Kidney tubule cell (primary cell): ENCODE results near the gene KCNJ4.

Source experiments
- DNase-seq: peaks from one replicate; pipeline ENCODE4 v3.0.0-alpha.2; 2018; ENCODE audit warnings: low spot score

KCNJ4 gene

GRCh38 chr22:38453066-38453672 lies 1.8 kb downstream of the KCNJ4 start:
- DNase-seq, result no peak

DNA sequence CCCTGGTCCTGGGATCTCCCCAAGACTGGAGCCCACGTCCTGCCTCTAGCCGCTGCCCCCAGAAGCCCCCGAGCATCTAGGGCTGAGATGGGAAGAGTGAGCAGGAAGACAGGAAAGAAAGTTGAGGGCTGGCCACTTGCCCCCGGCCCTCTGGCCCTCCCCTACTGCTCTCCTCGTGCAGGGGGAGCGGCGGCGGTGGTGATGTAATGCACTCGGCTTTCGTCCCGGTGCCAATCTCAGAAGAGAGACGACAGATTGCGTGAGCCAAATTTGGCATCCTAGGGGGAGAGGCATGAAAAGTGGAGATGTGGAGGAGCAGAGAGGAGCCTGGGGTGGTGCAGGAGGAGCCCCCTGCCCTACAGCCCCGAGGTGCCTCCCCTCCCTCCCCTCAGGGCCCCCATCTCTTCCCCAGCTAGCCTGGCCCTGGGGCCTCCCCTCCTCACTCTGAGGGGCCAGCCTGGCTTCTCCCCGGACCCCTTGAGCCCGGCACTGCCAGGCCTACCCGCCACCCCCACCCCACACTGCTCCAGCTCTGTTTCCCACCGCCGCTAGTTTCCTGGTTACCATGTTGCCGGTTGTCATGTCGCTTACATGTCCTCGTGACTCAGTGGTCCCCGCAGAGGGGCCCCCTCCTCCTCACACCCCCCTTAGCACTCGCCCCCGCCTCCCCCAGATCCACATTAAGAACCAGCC lies 2.5 kb downstream of the KCNJ4 start:
- DNase-seq, result no peak

- DNase-seq, result no peak
These were observed 3.1 kb downstream of the KCNJ4 start for GRCh38 chr22:38451864-38452263.

- no peak for DNase-seq
These were observed 3.6 kb downstream of the KCNJ4 start for GRCh38 chr22:38451404-38451803.

DNA sequence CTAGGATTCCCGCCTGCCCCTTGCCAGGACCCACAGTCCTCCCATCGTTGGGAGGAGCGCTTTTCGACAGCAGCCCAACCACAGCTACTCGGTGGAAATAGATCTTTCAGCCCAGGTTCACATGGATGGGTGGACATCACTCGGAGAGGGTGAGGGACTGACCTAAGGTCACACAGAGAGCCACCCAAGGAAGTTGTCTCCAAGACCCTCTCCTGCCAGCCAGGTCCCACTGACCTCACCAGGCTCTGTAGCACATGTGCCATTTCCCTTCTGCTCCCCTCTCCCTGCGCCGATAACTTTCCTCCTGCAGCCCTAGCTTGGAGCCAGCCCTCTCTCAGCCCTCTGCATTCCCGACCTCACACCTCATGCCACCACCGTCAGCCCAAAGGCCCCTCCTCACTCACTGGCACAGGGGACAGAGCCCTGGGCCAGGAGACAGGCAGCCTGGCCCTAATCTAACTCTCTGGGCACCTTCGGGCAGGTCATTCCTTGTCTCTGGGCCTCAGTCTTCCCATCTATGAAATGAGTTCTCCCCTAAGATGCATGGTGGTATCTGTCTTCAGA lies 4.7 kb downstream of the KCNJ4 start:
- DNase-seq, result no peak

DNA sequence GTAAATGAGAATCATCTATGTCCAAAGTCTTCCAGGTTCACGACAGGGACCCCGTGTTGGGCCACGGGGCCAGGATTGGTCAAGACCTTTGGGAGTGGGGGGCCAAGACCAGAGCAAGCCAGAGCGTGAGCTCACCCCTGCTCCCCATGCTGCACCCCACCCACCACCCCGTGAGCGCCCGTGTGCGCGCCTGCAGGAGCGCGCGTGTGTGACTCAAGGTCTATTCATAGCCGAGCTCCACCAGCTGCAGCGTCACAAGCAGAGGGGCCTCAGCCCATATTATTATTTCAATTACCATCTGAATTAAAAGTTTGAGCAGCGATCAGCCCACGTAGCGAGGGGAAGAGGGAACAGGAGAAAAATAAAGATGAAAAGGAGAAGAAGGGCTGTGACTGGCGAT lies 5.2 kb downstream of the KCNJ4 start:
- DNase-seq, result no peak

DNA sequence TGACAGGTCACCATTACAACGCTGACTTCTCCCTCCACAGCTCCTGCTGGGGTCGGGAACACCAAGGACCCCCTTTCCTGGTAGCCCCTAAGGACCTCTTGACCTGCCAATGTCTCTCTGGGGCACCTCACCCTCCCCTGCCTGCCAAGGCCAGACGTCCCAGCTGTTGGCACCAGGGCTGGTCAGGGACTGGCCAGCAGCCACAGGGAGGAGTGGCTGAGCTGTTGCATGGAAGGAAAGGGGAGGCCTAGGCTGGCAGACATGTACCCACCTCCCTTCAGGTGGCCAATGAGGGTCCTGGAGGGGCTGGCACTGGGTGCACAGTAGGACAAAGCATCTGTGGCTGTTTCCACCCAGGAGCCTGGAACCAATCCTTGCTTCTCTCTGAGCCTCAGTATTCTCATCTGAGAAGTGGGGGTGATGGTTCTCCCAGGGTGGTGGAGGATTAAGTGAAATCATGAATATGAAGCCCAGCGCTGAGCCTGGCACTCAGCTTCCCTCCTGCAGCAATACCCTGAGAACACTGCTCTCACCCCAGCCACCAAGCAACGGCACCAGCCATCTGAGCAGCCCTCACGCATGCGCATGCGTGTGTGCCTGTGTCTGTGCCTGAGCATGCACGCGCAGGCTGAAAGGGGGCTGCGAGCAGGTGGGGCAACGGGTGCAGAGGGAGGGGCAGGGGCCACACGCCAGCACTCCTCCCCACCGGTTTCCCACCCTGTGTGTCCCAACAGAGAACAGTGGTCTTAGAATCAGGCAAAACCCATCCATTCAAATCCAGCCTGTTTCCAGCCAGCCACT lies 5.9 kb downstream of the KCNJ4 start:
- no peak for DNase-seq

- DNase-seq, result no peak
These were observed 8.9 kb downstream of the KCNJ4 start for GRCh38 chr22:38446018-38446601.

DNA sequence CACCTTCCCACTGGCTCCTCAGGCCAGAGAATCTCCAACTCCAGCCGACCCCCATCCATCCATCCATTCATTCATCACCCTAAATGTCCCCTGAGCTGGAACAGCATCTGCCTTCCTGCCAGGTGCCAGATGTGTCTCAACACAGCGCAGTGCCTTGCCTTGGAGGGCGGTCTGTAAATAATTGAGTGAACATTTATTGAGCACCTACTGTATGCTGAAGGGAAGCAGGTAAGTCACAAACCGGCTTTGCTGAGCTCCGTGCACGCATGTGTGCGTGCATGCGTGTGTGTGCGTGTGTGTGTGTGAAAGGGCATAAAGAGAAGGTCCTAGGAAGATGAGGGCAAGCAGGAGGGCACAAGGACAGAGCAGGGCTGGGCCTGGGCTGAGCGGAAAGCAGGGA lies 10.2 kb downstream of the KCNJ4 start:
- no peak for DNase-seq

DNA sequence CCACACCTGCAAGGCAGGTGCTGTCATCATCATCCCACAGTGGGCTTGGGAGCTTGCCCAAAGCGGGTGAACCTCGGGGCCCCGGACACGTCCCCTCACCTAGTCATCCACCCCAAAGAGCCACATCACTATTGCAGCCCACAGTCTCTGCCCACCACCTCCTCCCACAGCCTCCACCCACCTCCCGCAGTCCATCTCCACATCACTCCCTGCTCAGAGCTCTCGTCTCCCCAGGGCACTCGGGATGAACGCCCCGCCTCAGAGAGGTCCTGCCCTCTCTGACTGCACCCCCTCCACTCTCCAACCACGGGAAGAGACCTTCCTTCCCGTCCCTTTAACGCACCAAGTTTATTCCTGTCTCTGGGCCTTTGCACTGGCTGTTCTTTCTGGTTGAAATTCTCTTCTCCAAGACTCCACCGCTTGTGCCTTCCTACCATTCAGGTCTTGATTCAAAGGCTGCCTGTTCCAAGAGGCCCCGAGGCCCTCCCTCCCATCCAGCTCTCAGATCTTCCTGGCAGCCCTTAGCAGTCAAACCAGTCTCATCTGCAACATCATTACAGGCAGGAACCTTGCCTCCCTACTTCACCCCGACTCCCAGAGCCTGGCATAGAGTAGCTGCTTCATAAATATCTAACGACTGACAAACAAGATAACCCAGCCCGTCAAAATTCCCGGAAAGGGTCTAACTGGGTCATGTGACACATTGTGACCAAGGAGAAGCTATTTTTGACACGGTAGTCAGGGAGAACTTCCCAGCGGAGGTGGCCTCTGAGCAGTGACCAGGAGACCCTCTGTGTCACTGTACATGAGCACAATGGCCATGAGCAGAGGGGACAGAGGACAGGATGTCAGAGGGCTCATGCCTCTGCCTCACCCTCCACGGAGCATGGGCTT lies 11.1 kb downstream of the KCNJ4 start:
- DNase-seq, result no peak

- DNase-seq, result peak; percentile 85
These were observed 11.9 kb downstream of the KCNJ4 start for GRCh38 chr22:38442967-38443627.

GRCh38 chr22:38441620-38442287 lies 13.2 kb downstream of the KCNJ4 start:
- DNase-seq, result no peak

- DNase-seq, result no peak
These were observed 14.2 kb downstream of the KCNJ4 start for GRCh38 chr22:38440747-38441350.

GRCh38 chr22:38437416-38437815 lies 17.6 kb downstream of the KCNJ4 start:
- no peak for DNase-seq

GRCh38 chr22:38436629-38437395 lies 18.2 kb downstream of the KCNJ4 start:
- no peak for DNase-seq

DNA sequence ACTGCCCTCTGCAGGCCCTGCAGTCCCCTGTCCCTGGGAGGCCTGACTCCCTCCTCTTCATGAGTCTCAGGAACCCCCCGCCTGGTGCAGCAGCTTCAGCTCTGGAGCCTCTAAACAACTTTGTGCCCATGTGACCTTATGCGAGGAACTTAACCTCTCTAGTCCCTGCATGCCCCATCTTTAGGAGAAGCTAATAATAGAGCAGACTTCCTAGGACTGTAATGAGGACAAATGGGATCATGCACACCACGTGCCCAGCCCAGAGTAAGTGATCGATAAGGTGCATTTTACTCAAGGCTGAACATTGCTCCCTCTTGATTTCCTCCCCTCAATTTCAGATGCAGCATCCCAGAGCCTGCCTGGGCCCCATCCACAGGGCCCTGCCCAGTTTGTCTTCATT lies 19.0 kb downstream of the KCNJ4 start:
- no peak for DNase-seq

- no peak for DNase-seq
These were observed 20.0 kb downstream of the KCNJ4 start for GRCh38 chr22:38435010-38435409.

- no peak for DNase-seq
These were observed 21.1 kb downstream of the KCNJ4 start for GRCh38 chr22:38433871-38434270.

GRCh38 chr22:38432264-38432663 lies 22.7 kb downstream of the KCNJ4 start:
- DNase-seq, result peak; percentile 49
